HG02943 (cell line): ENCODE measurements around the gene SLC16A13.

Source experiments
- ATAC-seq: cut with Tn5 transposase; IDR thresholded peaks from one replicate; pipeline ENCODE4 v1.9.1; 2021; ENCODE audit warnings: mild to moderate bottlenecking, low read depth, moderate library complexity; ENCODE audit not compliant: unreplicated experiment

Gene SLC16A13

DNA sequence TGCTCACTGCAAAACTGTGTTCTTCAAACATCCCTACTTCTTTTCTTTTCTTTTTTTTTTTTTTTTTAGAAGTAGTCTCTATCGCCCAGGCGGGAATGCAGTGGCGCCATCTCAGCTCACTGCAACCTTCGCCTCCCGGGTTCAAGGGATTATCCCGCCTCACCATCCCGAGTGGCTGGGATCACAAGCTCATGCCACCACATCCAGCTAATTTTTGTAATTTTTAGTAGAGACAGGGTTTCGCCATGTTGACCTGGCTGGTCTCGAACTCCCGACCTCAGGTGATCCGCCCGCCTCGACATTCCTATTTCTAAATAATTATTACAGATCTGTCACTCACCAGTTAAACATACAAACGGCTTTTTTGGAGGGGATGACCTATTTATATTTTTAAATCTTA is 24.4 kb upstream of the SLC16A13 start:
- ATAC-seq = no peak

DNA sequence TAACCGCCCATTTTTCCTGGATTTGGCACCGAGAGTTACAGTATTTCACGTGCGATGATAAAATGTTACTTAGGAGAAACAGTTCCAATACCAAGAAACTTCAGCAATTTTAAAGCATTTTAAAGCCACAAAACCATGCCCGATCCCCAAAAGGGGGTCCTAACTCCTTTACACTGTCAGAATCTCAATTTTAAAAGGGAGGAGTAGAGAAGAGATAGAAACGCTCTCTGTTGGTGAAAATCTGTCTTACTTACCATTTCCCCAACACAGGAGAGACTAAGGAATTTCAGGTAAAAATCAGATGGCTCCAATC is 23.9 kb upstream of the SLC16A13 start:
- ATAC-seq = no peak

DNA sequence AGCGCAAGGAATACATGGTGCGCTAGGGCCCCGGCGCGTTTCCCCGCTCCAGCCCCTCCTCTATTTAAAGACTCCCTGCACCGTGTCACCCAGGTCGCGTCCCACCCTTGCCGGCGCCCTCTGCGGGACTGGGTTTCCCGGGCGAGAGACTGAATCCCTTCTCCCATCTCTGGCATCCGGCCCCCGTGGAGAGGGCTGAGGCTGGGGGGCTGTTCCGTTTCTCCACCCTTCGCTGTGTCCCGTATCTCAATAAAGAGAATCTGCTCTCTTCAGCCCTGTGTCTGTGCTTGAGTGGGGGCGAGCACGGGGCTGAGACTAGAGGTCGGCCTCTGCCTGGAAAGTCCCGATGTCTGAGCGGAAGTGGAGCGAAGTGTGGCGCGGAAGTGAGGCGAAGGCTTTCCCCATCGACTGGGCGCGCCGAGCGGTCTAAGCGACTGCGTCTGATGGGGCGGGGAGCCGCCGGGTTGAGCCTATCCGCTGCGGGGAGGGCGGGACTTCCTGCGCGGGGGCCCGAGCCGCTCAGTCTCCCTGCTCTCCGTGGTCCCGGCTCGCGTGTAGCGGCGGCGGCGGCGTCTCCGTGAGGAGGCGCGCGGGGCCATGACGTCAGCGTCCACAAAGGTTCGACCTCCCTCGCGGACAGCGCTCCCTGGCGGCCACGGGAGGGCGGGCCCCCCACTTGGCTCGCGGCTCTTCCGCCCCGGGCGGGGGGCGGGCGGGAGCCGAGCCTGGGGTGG is 21.4 kb upstream of the SLC16A13 start:
- ATAC-seq = peak; percentile 76

DNA sequence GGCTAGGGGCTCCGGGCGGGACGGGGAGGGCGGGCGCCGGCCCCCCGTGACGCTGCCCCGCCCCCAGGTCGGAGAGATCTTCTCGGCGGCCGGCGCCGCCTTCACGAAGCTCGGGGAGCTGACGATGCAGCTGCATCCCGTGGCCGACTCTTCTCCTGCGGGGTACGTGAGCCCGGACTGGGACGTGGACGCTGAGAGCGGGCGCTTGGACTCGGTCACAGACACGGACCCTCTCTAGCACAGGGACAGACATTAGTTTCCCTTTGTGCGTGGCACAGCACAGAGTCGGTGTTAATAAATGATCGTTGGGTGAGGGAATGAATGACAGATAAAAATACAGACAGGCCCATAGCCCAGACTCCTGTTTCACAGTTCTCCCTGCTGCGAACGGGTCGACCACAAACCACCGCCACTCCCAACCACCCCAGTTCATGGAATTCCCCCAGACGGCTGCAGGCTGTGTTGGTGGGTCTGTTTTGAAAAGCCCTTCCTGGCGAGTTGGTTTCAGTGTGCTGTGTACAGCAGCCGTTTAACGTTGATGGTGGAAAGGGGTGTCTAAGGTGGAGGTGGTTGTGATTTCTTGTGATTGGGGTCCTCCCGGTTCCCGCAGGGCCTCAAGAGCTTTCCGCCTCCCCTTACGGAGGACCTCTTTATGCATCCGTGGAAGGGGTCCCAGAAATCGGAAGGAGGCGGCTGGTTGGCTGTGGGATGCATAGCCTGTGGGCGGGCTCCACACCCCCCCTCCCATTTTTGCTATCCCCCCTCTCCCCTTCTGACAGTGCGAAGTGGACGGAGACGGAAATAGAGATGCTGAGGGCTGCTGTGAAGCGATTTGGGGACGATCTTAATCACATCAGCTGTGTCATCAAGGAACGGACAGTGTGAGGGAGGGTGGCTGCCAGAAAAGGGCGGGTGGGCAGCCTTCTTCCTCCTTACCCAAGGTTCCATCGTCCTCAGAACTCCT is 20.5 kb upstream of the SLC16A13 start:
- peak; percentile 6 for ATAC-seq

DNA sequence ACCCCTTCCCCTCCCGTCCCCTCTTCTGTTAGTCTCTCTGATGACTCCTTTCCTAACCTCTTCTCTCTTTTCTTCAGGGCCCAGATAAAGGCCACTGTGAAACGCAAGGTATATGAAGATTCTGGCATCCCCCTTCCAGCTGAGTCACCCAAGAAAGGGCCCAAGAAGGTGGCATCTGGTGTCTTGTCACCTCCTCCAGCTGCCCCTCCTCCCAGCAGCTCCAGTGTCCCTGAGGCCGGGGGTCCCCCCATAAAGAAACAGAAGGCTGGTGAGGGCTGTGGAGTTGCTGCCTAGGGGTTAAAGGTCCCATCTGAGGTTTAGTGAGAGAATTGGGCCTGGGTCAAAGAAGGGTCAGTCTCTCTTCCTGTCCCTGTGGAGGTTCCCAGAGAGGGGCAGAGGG is 19.4 kb upstream of the SLC16A13 start:
- no peak for ATAC-seq

DNA sequence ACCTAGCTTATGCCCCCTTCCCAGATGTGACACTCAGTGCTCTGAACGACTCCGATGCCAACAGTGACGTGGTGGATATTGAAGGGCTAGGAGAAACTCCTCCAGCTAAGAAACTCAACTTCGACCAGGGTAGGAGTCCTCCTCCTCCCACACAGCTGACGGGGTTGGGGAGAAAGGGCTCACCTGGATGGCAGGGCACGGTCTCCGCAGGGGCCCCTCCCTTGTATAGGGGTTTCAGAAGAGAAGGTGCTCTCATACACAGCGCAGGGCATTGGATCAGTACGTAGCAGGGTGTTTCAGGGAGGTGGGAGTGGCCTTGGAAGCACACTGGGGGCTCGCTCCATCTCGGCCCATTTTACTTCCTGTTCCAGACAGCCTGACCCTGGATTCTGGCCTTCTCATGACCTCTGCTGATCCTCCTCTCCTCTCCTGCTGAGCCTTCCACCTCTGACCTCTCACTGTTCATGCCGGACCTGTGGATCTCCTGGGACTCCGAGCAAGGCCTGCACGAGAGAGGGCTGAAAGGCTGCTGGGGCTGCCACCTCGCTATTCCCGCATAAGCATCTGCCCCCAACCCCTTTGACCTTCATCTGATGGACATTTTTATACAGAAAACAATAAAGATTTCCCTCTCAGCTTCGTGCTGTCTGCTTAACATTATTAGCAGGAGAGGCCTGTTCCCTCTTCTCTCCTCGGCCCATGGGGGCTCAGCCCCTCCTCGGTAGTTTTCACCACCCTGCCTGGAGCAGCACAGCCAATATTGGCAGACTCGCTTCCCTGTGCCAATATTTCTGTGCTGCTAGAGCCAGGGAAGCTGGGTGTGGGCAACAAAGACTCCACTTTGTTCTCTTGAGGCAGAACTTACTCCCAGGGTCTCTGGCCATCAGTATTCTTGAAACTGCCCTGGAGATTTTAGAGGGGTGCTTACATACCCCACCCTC is 18.7 kb upstream of the SLC16A13 start:
- ATAC-seq = no peak

DNA sequence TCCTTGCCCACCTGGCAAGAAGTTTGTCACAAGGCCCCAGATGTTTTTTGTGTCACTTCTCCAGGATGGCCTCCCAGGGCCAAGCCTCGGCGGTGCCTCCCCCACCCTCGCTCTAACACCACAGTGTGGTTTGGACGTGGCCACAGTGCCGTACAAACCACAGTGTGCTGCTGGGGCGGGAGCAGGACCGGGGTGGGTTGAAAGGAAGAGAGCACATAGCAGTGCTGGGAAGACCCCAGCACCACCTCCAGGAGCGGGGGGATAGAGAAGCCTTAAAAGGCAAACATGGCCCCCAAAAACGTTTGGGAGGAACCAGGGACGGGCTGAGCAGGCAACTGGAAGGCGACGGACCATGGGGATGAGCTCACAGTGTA is 18.0 kb upstream of the SLC16A13 start:
- ATAC-seq = no peak

DNA sequence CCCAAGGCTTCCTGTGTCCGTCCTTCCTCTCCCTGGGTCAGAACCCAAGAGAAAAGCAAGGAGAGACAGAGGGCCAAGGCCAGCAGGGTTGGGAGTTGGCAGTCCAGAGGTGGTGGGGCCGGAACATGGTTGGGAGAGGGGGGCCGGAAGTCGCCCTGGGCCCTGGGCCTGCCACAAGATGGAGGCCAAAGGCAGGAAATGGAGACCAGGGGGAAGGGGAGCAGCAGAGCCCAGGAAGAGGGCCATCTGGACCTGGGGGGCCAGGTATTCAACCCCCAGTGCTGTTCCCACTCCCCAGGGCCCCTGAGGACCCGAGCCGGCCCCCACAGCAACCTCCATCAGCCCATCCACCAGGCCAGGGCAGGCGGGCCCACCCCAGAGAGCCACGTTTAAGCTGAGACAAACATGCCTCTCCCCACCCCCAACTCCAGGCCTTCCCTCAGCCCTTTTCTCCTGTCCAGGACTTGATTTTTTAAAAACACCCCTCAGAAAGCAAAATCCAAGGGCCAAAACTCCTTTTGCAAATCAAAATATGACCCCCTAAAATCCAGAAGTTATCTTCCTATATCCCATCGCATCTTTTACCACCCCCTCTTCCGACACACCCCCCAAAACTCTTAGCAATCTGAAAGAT is 17.4 kb upstream of the SLC16A13 start:
- ATAC-seq = no peak

DNA sequence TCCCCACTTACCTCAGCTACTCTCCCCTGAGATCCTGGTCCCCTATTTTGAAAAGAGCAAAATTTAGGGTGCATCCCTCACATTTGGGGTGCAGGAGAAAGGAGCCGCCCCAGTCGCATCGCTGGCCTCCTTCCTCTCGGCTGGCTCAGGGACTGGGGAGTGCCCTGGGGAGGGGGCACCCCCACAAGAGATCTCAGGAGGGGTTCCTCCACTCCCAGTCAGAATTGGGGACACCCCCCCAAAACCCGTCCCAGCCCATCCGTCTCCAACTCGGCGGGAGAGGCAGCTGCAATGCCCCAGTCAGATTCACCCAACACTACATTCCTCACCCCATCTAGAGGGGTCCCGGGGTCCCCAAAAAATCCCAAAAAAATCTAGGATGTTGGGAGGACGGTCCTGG is 16.4 kb upstream of the SLC16A13 start:
- no peak for ATAC-seq

DNA sequence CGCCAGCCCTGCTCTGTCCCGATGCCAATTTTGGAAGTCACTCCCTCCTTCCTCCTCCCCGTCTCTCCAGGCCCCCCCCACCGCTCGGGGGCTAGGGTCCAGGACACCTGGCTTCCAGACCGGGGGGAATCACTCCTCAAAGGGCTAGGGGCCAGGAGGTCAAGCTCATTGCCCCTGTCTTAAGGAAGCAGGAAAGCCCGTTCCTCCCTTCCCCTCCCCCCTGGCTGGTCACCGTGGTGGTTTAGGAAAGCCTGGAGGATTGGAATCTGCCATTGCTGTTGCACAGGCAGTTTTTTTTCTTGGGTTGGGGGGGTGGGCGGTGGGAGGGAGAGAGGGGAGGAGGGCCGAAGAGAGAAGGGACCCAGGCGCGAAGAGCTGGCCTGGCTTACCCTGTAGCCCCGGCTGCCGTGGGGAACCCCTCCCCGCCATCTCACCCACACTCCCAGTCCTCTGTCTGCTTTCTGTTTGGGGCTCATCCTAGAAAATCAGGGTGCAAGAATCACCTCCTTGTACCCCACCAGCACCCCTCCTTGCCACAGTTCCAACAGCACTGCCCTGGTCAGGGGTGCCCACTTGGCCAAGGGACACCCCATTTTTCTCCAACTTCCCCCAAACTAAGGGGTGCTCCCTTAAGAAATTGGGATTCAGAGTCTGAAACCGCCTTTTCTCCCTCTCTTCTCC is 15.8 kb upstream of the SLC16A13 start:
- ATAC-seq = no peak

DNA sequence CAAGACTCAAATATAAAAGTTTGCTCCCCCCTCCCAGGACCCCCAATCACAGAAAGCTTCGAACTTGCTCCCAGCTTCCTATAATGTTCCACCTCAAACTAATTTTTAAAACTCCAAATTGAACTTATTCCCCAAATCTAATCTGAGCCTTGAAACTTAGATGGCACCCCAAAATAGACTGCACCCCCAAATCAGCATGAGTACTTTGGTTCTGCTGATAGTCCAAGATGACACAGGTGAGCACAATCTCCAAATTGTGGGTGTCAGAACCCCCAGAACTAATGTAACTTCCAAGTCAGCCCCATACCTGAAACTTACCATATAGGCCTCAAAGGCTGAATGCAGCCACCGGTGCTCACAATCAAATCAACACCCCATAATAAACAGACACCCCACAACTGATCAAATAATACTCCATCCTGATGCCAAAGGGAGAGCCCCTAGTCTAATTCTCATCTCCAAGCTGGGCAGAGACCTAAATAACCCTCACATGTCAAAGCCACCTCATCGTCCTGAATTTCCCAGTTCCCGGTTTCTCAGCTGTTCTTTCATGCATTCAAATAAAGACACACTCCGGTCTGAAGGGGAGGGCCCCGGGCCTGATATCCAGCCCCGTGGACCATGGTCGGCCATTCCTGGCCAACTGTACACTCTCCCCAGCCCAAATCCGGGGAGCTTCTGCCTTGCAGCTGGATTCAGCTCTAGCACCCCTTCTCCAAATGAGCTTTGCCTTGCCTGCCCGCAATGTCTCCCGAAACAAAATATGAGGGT is 14.7 kb upstream of the SLC16A13 start:
- no peak for ATAC-seq

DNA sequence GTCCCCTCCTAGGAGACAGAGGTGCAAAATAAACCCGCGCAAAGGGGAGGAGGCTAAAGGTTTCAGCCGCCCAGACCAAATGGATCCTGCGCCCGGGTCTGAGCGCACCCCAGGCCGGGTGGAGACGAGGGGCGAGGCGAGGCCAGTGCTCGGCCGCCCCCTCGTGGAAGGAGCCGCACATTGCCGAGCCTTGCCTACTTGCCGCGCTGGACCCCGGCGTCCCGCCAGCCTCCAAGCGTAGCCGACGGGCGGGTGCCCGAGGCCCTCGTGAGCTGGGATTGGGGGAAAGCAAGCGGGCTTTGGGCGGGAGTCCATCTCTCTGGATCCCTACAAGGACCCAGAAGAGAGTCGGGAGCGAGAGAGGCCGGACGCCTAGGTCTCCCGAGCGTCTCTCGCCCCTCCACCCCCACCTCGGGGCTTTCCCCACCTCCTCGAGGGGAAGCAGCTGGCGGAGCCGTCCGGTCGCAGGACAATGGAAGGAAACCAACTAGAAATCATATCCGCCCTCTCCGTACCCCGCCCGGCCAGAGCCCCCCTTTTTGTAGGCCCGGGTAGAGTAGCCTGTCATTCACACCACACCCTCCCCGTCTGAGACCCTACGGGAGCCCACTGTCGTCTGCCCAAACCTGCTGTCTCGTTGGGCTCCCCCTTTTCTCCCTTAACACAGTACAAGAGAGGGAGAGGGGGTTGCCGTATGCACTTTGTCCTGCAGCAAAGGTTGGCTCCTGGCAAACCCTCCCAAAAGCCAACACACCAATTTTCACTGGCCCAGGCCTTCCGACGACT is 13.6 kb upstream of the SLC16A13 start:
- ATAC-seq = no peak

DNA sequence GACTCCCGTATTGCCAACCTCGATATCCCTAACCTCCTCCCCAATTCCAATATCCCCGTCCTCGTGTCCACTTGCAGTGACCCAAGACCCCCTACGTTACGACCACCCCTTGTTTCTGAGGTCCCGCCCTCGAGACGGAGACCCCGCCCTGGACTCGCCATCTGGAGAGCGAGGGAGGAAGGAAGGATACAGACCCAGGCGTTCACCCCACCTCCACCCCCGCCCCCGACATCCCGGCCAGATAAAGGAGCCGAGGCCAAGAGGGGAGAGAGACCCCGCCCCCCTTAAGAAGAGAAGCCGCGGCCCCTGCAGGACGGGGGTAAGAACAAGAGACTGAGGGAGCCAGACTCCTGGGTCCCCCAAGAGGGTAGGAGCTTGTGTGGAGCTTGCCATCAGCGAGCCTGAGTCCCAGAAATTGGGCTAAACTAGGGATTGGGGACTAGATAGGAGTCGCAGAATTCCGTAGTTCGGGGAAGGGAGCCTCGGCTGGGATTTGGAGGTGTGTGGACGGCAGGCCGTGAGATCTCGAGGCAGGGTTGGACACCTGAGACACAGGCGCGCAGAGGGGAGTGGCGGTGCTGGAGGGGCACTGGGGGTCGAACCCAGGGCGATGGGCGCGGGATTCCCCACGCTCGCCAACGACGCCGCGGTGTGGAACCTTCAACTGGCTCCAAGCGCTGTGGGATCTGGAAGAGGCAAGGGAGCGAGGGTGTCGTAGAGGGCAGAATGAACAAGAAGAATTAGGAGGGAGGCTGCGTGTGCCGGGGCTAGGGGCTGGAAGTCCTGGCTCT is 12.8 kb upstream of the SLC16A13 start, which contains the start of gene BCL6B:
Gene BCL6B (plus strand): TSS at position 270 of the 791 bp plus-strand sequence. CDS start 622 bp downstream, outside the sequence.
- no peak for ATAC-seq

DNA sequence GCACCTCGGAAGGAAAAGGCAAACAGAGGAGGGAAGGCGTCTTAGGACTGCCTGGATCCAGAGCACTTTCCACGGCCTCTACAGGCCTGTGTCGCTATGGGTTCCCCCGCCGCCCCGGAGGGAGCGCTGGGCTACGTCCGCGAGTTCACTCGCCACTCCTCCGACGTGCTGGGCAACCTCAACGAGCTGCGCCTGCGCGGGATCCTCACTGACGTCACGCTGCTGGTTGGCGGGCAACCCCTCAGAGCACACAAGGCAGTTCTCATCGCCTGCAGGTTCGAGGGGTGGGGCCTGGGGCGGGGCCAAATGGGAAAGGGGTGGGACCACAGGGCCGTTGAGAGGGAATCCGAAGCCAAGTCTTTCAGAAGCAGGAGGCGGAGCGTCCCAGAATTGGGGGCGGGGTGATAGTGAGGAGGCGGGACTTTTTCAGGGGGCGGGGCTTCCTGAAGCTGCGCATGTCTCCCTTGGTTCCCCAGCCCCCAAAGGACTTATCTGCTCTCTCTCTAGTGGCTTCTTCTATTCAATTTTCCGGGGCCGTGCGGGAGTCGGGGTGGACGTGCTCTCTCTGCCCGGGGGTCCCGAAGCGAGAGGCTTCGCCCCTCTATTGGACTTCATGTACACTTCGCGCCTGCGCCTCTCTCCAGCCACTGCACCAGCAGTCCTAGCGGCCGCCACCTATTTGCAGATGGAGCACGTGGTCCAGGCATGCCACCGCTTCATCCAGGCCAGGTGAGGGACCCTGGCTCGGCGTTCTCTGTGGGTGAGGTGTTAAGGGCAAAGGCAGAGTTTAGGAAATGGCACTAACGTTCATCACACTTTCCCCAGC is 12.0 kb upstream of the SLC16A13 start:
- ATAC-seq = no peak

DNA sequence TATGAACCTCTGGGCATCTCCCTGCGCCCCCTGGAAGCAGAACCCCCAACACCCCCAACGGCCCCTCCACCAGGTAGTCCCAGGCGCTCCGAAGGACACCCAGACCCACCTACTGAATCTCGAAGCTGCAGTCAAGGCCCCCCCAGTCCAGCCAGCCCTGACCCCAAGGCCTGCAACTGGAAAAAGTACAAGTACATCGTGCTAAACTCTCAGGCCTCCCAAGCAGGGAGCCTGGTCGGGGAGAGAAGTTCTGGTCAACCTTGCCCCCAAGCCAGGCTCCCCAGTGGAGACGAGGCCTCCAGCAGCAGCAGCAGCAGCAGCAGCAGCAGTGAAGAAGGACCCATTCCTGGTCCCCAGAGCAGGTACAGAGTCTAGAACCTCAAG is 11.4 kb upstream of the SLC16A13 start:
- ATAC-seq = no peak

DNA sequence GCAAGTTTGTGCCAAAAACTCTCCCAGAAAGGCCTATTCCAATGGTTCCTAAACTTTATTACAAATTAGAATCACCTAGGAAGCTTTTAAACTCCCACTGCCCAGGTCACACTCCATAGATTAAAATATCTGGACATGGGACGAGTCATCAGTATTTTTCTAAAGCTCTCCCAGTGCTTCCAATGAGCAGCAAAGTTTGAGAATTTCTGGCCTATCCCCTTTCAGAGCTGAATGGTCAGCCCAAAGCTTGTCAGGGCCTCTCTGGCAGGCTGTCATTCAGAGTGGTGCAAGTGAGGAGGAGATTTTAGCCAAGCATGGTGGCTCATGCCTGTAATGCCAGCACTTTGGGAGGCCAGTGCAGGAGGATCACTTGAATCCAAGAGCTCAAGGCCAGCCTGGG is 10.6 kb upstream of the SLC16A13 start:
- ATAC-seq = no peak
